ENCODE data around the gene PDCD1. TPM values are rescaled to one million over a fixed set of nuclear protein-coding genes. Genes with fewer than 3 reads are reported as not detected.
"Not testable (repeated sequence)": the region's sequence is repeated elsewhere in the genome, so short reads cannot be mapped to it uniquely, and the experiment has no call there.

PDCD1 gene
- total RNA-seq, 1 experiment from 2014 or later = not detected

GRCh38 chr2:241808051-241808720 lies 50.5 kb downstream of the PDCD1 start:
- Histone ChIP-seq H3K4me3 (no peak overlapping the region), H3F3A (ENCODE audit: insufficient read depth, low read depth) (no peaks in the 10 kb centered on the region; the same call in 1 of the 2 replicates), H3K9me3 (ENCODE audit: insufficient read depth, low read depth) (no peaks in the 10 kb centered on the region), H3K4me1 (replicated peaks; ENCODE audit: insufficient read depth) (no peaks in the 10 kb centered on the region), H3K4me2 (no peak overlapping the region), H3K36me3 (ENCODE audit: low read depth) (no peaks in the 10 kb centered on the region), H3K79me2 (ENCODE audit: low read depth) (no peaks in the 10 kb centered on the region), H2AFZ (no peak overlapping the region), H3K9me2 (ENCODE audit: insufficient read depth) (no peaks in the 10 kb centered on the region), H3K27ac (no peak overlapping the region), H3K27me3 (ENCODE audit: insufficient read depth, low read depth) (peaks cover 39% of the 10 kb centered on the region), H4K20me1 (ENCODE audit: insufficient read depth) (no peaks in the 10 kb centered on the region)
- ChIA-PET POLR2A (ENCODE audit: unreplicated experiment) (no interaction called here), CTCF (no interaction called here)
- TF ChIP-seq, protein P1, sequence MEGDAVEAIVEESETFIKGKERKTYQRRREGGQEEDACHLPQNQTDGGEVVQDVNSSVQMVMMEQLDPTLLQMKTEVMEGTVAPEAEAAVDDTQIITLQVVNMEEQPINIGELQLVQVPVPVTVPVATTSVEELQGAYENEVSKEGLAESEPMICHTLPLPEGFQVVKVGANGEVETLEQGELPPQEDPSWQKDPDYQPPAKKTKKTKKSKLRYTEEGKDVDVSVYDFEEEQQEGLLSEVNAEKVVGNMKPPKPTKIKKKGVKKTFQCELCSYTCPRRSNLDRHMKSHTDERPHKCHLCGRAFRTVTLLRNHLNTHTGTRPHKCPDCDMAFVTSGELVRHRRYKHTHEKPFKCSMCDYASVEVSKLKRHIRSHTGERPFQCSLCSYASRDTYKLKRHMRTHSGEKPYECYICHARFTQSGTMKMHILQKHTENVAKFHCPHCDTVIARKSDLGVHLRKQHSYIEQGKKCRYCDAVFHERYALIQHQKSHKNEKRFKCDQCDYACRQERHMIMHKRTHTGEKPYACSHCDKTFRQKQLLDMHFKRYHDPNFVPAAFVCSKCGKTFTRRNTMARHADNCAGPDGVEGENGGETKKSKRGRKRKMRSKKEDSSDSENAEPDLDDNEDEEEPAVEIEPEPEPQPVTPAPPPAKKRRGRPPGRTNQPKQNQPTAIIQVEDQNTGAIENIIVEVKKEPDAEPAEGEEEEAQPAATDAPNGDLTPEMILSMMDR (conservative IDR thresholded peaks at IDR 0.05) = no peak
- TF ChIP-seq EZH2 (IDR thresholded peaks at IDR 0.05; ENCODE audit: low read depth) = no peak
- BruUV-seq (replicated peaks) = no TSS peak
- no peak for DNase-seq
- intact Hi-C loops (cut with micrococcal nuclease; ENCODE audit: unreplicated experiment) = no loop called here

DNA sequence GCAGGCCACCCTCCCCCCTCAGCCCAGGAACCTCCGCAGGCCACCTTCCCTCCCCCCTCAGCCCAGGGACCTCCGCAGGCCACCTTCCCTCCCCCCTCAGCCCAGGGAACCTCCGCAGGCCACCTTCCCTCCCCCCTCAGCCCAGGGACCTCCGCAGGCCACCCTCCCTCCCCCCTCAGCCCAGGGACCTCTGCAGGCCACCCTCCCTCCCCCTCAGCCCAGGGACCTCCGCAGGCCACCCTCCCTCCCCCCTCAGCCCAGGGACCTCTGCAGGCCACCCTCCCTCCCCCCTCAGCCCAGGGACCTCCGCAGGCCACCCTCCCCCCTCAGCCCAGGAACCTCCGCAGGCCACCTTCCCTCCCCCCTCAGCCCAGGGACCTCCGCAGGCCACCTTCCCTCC lies 52.5 kb downstream of the PDCD1 start:
- H3K9me2 ChIP-seq (ENCODE audit: insufficient read depth); BruUV-seq (replicated peaks); H3K4me3 ChIP-seq; DNase-seq; H3K9me3 ChIP-seq (ENCODE audit: insufficient read depth, low read depth); H3F3A ChIP-seq (ENCODE audit: insufficient read depth, low read depth); H2AFZ ChIP-seq; intact Hi-C loops (cut with micrococcal nuclease; ENCODE audit: unreplicated experiment); H3K4me1 ChIP-seq (replicated peaks; ENCODE audit: insufficient read depth); CTCF ChIA-PET; POLR2A ChIA-PET (ENCODE audit: unreplicated experiment); H4K20me1 ChIP-seq (ENCODE audit: insufficient read depth); H3K79me2 ChIP-seq (ENCODE audit: low read depth); H3K36me3 ChIP-seq (ENCODE audit: low read depth); H3K27ac ChIP-seq; H3K4me2 ChIP-seq: not testable (repeated sequence)
- H3K27me3 ChIP-seq (ENCODE audit: insufficient read depth, low read depth) = peaks cover 23% of the 10 kb centered on the region

- Histone ChIP-seq H3K4me3 (no peak overlapping the region), H3K9me2 (ENCODE audit: insufficient read depth) (no peaks in the 10 kb centered on the region), H3K27me3 (ENCODE audit: insufficient read depth, low read depth) (peaks cover 14% of the 10 kb centered on the region), H3K79me2 (ENCODE audit: low read depth) (no peaks in the 10 kb centered on the region), H2AFZ (no peak overlapping the region), H4K20me1 (ENCODE audit: insufficient read depth) (no peaks in the 10 kb centered on the region), H3K4me2 (no peak overlapping the region), H3K4me1 (replicated peaks; ENCODE audit: insufficient read depth) (no peaks in the 10 kb centered on the region), H3K36me3 (ENCODE audit: low read depth) (no peaks in the 10 kb centered on the region), H3K27ac (no peak overlapping the region), H3K9me3 (ENCODE audit: insufficient read depth, low read depth) (no peaks in the 10 kb centered on the region), H3F3A (ENCODE audit: insufficient read depth, low read depth) (no peaks in the 10 kb centered on the region; the same call in 1 of the 2 replicates)
- no TSS peak for BruUV-seq (replicated peaks)
- CTCF ChIA-PET = no interaction called here
- POLR2A ChIA-PET (ENCODE audit: unreplicated experiment) = no interaction called here
- intact Hi-C loops (cut with micrococcal nuclease; ENCODE audit: unreplicated experiment) = no loop called here
- no peak for DNase-seq
- TF ChIP-seq, protein P1 (conservative IDR thresholded peaks at IDR 0.05) = no peak
- no peak for TF ChIP-seq EZH2 (IDR thresholded peaks at IDR 0.05; ENCODE audit: low read depth)
These were observed 54.1 kb downstream of the PDCD1 start for GRCh38 chr2:241804326-241805229.
